ENCODE data around the gene AGPS. TPM values are rescaled to one million over a fixed set of nuclear protein-coding genes. Genes with fewer than 3 reads are reported as not detected.
A peak's percentile ranks its signal among the peaks of the same experiment; 100 is the strongest.

Gene AGPS
- polyA plus RNA-seq, 1 of the 3 experiments (the other 2 are of a cell fraction), result 10.9 TPM

DNA sequence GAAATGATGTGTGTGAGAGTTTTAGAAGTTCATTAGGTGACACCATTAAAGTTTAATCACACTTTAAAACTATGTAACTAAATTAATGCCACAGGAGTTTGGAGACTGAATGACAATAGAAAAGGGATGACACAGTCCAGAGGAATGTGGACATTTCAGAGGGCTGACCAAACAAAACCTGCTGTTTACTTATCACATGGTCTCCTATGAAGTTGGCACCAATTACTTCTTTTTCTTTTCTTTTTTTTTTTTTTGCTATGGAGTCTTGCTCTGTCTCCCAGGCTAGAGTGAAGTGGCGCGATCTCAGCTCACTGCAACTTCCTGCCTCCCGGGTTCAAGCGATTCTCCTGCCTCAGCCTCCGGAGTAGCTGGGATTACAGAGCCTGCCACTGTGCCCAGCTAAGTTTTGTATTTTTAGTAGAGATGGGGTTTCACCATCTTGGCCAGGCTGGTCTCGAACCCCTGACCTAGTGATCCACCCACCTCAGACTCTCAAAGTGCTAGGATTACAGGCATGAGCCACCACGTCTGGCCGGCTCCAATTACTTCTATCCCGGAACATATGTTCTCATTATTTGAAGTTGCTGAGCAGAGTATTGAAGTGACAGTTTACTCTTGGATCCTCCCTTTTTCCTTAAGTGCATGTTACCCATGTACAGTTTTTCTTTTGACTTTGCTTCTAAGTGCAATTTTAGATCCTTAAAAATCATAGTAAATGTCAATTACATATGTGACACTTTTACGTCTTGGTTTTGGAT is 4.3 kb downstream of the AGPS start (continued):
- TF ChIP-seq CHD2 (IDR thresholded peaks at IDR 0.05; ENCODE audit: low read length, partially characterized antibody) (no peak), EZH2phosphoT487 (IDR thresholded peaks at IDR 0.05; ENCODE audit: borderline replicate concordance, low read depth) (no peak), TEAD4 (IDR thresholded peaks at IDR 0.05; ENCODE audit: borderline replicate concordance, insufficient read depth) (peak; percentile 50; the same call in 1 of the 2 replicates), TCF12 (IDR thresholded peaks at IDR 0.05) (peak; percentile 20; the same call in 1 of the 2 replicates), MXI1 (IDR thresholded peaks at IDR 0.05; ENCODE audit: low read depth, low read length) (no peak)

- Histone ChIP-seq H2AFZ (ENCODE audit: low read depth) (no peak overlapping the region), H3K36me3 (replicated peaks in 1 of 2; ENCODE audit: control insufficient read depth in 1 of 2, insufficient read depth in 2 of 2, low read length in 1 of 2) (no peaks in the 10 kb centered on the region), H3K4me3 (ENCODE audit: low read depth in 2 of 2, low read length in 1 of 2) (peak overlapping the region in 1 of 2 experiments; percentile 32; a peak in 2 of 4 replicates), H3K9me2 (no peaks in the 10 kb centered on the region), H3K9me3 (no peaks in the 10 kb centered on the region), H3K4me2 (peak overlapping the region; percentile 73), H3K27ac (ENCODE audit: low read depth in 2 of 2, low read length in 1 of 2) (peak overlapping the region; percentile 71 to 97; a peak in 3 of 4 replicates), H3K4me1 (ENCODE audit: control insufficient read depth in 1 of 2, insufficient read depth in 2 of 2, low read depth in 1 of 2, low read length in 1 of 2) (peaks cover 17 to 26% of the 10 kb centered on the region in 2 experiments; a peak in 3 of 4 replicates), H3K79me2 (ENCODE audit: insufficient read depth) (peaks cover 93% of the 10 kb centered on the region), H4K20me1 (ENCODE audit: insufficient read depth) (no peaks in the 10 kb centered on the region), H3K27me3 (ENCODE audit: insufficient read depth) (no peaks in the 10 kb centered on the region), H3F3A (replicated peaks; ENCODE audit: insufficient read depth) (peaks cover 21% of the 10 kb centered on the region), H3K9ac (peak overlapping the region; percentile 61; the same call in 1 of the 2 replicates)
- POLR2A ChIA-PET, result no interaction called here
- WGBS (ENCODE audit: low lambda C conversion rate), result 45% methylated on average over 12 of the region's 12 CpGs
- CTCF ChIA-PET, result interaction anchor here (0.7 kb wide), 1 partner anchor 18 kb away, joined by 3 read pairs; no protein-coding TSS in a partner anchor
- no peak for DNase-seq
- no peak for TF ChIP-seq GATA2 (CRISPR knock-in tag; IDR thresholded peaks at IDR 0.05)
- TF ChIP-seq USF1 (IDR thresholded peaks at IDR 0.05; ENCODE audit: borderline replicate concordance, low read depth), result no peak
- TF ChIP-seq RCOR1 (IDR thresholded peaks at IDR 0.05; ENCODE audit: low read length), result no peak
- no peak for TF ChIP-seq RFX5 (IDR thresholded peaks at IDR 0.05; ENCODE audit: low read length)
- TF ChIP-seq POLR2AphosphoS5 (IDR thresholded peaks at IDR 0.05; ENCODE audit: low read depth, low read length), result no peak; the same call in 1 of the 2 replicates
- TF ChIP-seq FOXJ3 (CRISPR knock-in tag; IDR thresholded peaks at IDR 0.05), result no peak
- peak; percentile 58 for TF ChIP-seq NFIC (IDR thresholded peaks at IDR 0.05; ENCODE audit: borderline replicate concordance)
- no peak for TF ChIP-seq MXI1 (IDR thresholded peaks at IDR 0.05; ENCODE audit: low read depth, low read length)
- TF ChIP-seq PBX3 (IDR thresholded peaks at IDR 0.05), result peak; percentile 90
- TF ChIP-seq TEAD4 (IDR thresholded peaks at IDR 0.05; ENCODE audit: borderline replicate concordance, insufficient read depth), result 0 out of 2 replicates have a peak, but pooled peaks have one; percentile 41
- no peak for TF ChIP-seq MEF2A (IDR thresholded peaks at IDR 0.05; ENCODE audit: borderline replicate concordance, low read depth)
- no peak for TF ChIP-seq RAD21 (IDR thresholded peaks at IDR 0.05; ENCODE audit: low read length)
- peak; percentile 68 for TF ChIP-seq TCF12 (IDR thresholded peaks at IDR 0.05)
- TF ChIP-seq SMC3 (IDR thresholded peaks at IDR 0.05; ENCODE audit: low read depth, low read length), result no peak
- TF ChIP-seq YY1 (IDR thresholded peaks at IDR 0.05; ENCODE audit: low read depth), result no peak
- TF ChIP-seq EP300 (IDR thresholded peaks at IDR 0.05; ENCODE audit: borderline replicate concordance in 1 of 2, low read depth in 1 of 2, low read length in 1 of 2), result peak in 1 of 2 experiments; percentile 72; a peak in 1 of 4 replicates
- TF ChIP-seq CHD2 (IDR thresholded peaks at IDR 0.05; ENCODE audit: low read length, partially characterized antibody), result no peak
- no peak for TF ChIP-seq EZH2phosphoT487 (IDR thresholded peaks at IDR 0.05; ENCODE audit: borderline replicate concordance, low read depth)
- no peak for TF ChIP-seq USF2 (IDR thresholded peaks at IDR 0.05; ENCODE audit: borderline replicate concordance, low read depth, low read length)
- TF ChIP-seq TAF1 (IDR thresholded peaks at IDR 0.05; ENCODE audit: borderline replicate concordance, low read depth, low read length), result no peak
- TF ChIP-seq, protein P1, sequence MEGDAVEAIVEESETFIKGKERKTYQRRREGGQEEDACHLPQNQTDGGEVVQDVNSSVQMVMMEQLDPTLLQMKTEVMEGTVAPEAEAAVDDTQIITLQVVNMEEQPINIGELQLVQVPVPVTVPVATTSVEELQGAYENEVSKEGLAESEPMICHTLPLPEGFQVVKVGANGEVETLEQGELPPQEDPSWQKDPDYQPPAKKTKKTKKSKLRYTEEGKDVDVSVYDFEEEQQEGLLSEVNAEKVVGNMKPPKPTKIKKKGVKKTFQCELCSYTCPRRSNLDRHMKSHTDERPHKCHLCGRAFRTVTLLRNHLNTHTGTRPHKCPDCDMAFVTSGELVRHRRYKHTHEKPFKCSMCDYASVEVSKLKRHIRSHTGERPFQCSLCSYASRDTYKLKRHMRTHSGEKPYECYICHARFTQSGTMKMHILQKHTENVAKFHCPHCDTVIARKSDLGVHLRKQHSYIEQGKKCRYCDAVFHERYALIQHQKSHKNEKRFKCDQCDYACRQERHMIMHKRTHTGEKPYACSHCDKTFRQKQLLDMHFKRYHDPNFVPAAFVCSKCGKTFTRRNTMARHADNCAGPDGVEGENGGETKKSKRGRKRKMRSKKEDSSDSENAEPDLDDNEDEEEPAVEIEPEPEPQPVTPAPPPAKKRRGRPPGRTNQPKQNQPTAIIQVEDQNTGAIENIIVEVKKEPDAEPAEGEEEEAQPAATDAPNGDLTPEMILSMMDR (IDR thresholded peaks at IDR 0.05), result no peak
- TF ChIP-seq ELF1 (IDR thresholded peaks at IDR 0.05), result no peak
- 0 out of 2 replicates have a peak, but pooled peaks have one; percentile 31 for TF ChIP-seq RXRA (IDR thresholded peaks at IDR 0.05; ENCODE audit: borderline replicate concordance, low read depth)
Measured at GRCh38 chr2:177397481-177398289, 5.1 kb downstream of the AGPS start.

All from SK-N-SH (cell line).